WTC11 (cell line): ENCODE measurements around the gene EMC9.

Source experiments
- CREB1 ChIP-seq: sonication (generic); formaldehyde crosslinking; IDR thresholded peaks from 2 replicates; pipeline ENCODE4 v1.8.0; 2023; ENCODE audit warnings: mild to moderate bottlenecking, missing genetic modification reagents
- CTCF ChIP-seq: fragments of 200-600 bp; IDR thresholded peaks from 2 replicates; pipeline ENCODE4 v1.8.0; 2022; ENCODE audit warnings: antibody characterized with exemption
- EMX1 ChIP-seq: fragments of 250-450 bp; sonication (Bioruptor Pico); IDR thresholded peaks from 2 replicates; pipeline ENCODE4 v1.8.0; 2021; ENCODE audit warnings: mild to moderate bottlenecking
- FOXK1 ChIP-seq: sonication (generic); formaldehyde crosslinking; IDR thresholded peaks from 2 replicates; pipeline ENCODE4 v1.8.0; 2022; ENCODE audit warnings: mild to moderate bottlenecking, moderate library complexity, missing genetic modification reagents
- NFYB ChIP-seq: sonication (generic); formaldehyde crosslinking; conservative IDR thresholded peaks from 2 replicates; pipeline ENCODE4 v1.8.0; 2022; ENCODE audit warnings: low read depth, missing genetic modification reagents
- SMAD3 ChIP-seq: sonication (generic); formaldehyde crosslinking; IDR thresholded peaks from 2 replicates; pipeline ENCODE4 v1.8.0; 2022; ENCODE audit warnings: missing genetic modification reagents, mild to moderate bottlenecking, borderline replicate concordance
- TP53 ChIP-seq: sonication (generic); formaldehyde crosslinking; IDR thresholded peaks from 2 replicates; pipeline ENCODE4 v1.8.1; 2023; ENCODE audit warnings: mild to moderate bottlenecking, missing genetic modification reagents
- USF1 ChIP-seq: sonication (generic); formaldehyde crosslinking; IDR thresholded peaks from 2 replicates; pipeline ENCODE4 v1.8.0; 2022; ENCODE audit warnings: mild to moderate bottlenecking, missing genetic modification reagents
- ZNF232 ChIP-seq: sonication (generic); formaldehyde crosslinking; IDR thresholded peaks from 2 replicates; pipeline ENCODE4 v1.8.0; 2022; ENCODE audit warnings: mild to moderate bottlenecking, missing genetic modification reagents
- TF ChIP-seq, protein P1 (sequence below): fragments of 250-450 bp; sonication (Bioruptor Pico); IDR thresholded peaks from 2 replicates; pipeline ENCODE4 v1.8.0; 2021; ENCODE audit warnings: mild to moderate bottlenecking
- TF ChIP-seq, protein P2 (sequence below): sonication (generic); formaldehyde crosslinking; conservative IDR thresholded peaks from 2 replicates; pipeline ENCODE4 v1.8.1; 2022; ENCODE audit warnings: mild to moderate bottlenecking, missing genetic modification reagents
- TF ChIP-seq, protein P3 (sequence below): sonication (generic); formaldehyde crosslinking; IDR thresholded peaks from 2 replicates; pipeline ENCODE4 v1.8.0; 2022; ENCODE audit warnings: mild to moderate bottlenecking, missing genetic modification reagents

GRCh38 chr14:24122416-24122815 lies 19.0 kb downstream of the EMC9 start:
- no peak for TF ChIP-seq EMX1
- TF ChIP-seq ZNF232: no peak
- TF ChIP-seq CTCF: no peak
- TF ChIP-seq, protein P1, sequence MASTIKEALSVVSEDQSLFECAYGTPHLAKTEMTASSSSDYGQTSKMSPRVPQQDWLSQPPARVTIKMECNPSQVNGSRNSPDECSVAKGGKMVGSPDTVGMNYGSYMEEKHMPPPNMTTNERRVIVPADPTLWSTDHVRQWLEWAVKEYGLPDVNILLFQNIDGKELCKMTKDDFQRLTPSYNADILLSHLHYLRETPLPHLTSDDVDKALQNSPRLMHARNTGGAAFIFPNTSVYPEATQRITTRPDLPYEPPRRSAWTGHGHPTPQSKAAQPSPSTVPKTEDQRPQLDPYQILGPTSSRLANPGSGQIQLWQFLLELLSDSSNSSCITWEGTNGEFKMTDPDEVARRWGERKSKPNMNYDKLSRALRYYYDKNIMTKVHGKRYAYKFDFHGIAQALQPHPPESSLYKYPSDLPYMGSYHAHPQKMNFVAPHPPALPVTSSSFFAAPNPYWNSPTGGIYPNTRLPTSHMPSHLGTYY (CRISPR knock-in tag): no peak
- no peak for TF ChIP-seq CREB1 (CRISPR knock-in tag)
- TF ChIP-seq FOXK1: no peak
- TF ChIP-seq NFYB (CRISPR knock-in tag): no peak
- TF ChIP-seq, protein P2, sequence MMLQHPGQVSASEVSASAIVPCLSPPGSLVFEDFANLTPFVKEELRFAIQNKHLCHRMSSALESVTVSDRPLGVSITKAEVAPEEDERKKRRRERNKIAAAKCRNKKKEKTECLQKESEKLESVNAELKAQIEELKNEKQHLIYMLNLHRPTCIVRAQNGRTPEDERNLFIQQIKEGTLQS (CRISPR knock-in tag): no peak
- no peak for TF ChIP-seq USF1 (CRISPR knock-in tag)
- TF ChIP-seq SMAD3 (CRISPR knock-in tag): no peak
- TF ChIP-seq TP53: no peak
- TF ChIP-seq, protein P3, sequence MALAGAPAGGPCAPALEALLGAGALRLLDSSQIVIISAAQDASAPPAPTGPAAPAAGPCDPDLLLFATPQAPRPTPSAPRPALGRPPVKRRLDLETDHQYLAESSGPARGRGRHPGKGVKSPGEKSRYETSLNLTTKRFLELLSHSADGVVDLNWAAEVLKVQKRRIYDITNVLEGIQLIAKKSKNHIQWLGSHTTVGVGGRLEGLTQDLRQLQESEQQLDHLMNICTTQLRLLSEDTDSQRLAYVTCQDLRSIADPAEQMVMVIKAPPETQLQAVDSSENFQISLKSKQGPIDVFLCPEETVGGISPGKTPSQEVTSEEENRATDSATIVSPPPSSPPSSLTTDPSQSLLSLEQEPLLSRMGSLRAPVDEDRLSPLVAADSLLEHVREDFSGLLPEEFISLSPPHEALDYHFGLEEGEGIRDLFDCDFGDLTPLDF (CRISPR knock-in tag): no peak
